Keratinocyte (primary cell): Measurements from ENCODE around the gene LRRC47. TPM values are rescaled to one million over a fixed set of nuclear protein-coding genes. Genes with fewer than 3 reads are reported as not detected.

ENCODE experiments used
- DNase-seq: peaks from one replicate; pipeline ENCODE4 v3.0.0-alpha.2; 2011; ENCODE audit warnings: low read depth, missing footprints, low spot score
- FAIRE-seq: peaks from 2 replicates; lab custom pipeline; 2011; peaks lifted over from hg19 to GRCh38; lab: Jason Lieb, UNC
- H2AFZ ChIP-seq: 2 replicates; pipeline ENCODE4 v1.6.0; 2012; ENCODE audit warnings: low read length, control low read depth, inconsistent platforms; ENCODE audit not compliant: control insufficient read depth
- H3K27ac ChIP-seq: 2 replicates; pipeline ENCODE4 v1.5.1; 2011; ENCODE audit warnings: low read length; ENCODE audit not compliant: control insufficient read depth, insufficient read depth
- H3K27me3 ChIP-seq: 3 replicates; pipeline ENCODE4 v1.6.0; 2011; ENCODE audit warnings: low read length; ENCODE audit not compliant: control insufficient read depth, insufficient read depth; ENCODE audit errors: extremely low read depth
- H3K36me3 ChIP-seq, 2 experiments: 2 replicates in 1 of 2; 3 replicates in 1 of 2; pipeline ENCODE4 v1.5.1; 2011; ENCODE audit warnings: low read length in 2 of 2, mild to moderate bottlenecking in 1 of 2; ENCODE audit not compliant: control insufficient read depth in 2 of 2, insufficient read depth in 2 of 2; ENCODE audit errors: extremely low read depth in 1 of 2
- H3K4me1 ChIP-seq: 3 replicates; pipeline ENCODE4 v1.5.1; 2011; ENCODE audit warnings: low read length; ENCODE audit not compliant: control insufficient read depth, insufficient read depth; ENCODE audit errors: extremely low read depth
- H3K4me2 ChIP-seq: 3 replicates; pipeline ENCODE4 v1.6.0; 2011; ENCODE audit warnings: low read depth, low read length; ENCODE audit not compliant: control insufficient read depth, insufficient read depth; ENCODE audit errors: extremely low read depth
- H3K4me3 ChIP-seq, 3 experiments: fragments of 200-600 bp in 1 of 3; sonication (generic) in 1 of 3; 2 replicates in 2 of 3; 3 replicates in 1 of 3; pipeline ENCODE4 v1.5.1; 2011 to 2016; ENCODE audit warnings: low read length in 3 of 3, mild to moderate bottlenecking in 3 of 3, control low read depth in 2 of 3, inconsistent platforms in 1 of 3, low read depth in 1 of 3, mixed read lengths in 1 of 3, mixed run types in 1 of 3, moderate library complexity in 1 of 3; ENCODE audit not compliant: control insufficient read depth in 2 of 3, insufficient read depth in 2 of 3; ENCODE audit errors: extremely low read depth in 1 of 3
- H3K79me2 ChIP-seq: 2 replicates; pipeline ENCODE4 v1.6.0; 2012; ENCODE audit warnings: low read length; ENCODE audit not compliant: control insufficient read depth, insufficient read depth
- H3K9ac ChIP-seq: 3 replicates; pipeline ENCODE4 v1.6.0; 2011; ENCODE audit warnings: low read length; ENCODE audit not compliant: control insufficient read depth, insufficient read depth; ENCODE audit errors: extremely low read depth
- H3K9me1 ChIP-seq: 3 replicates; pipeline ENCODE4 v1.6.0; 2011; ENCODE audit warnings: low read length; ENCODE audit not compliant: control insufficient read depth, insufficient read depth; ENCODE audit errors: extremely low read depth
- H3K9me3 ChIP-seq: 2 replicates; pipeline ENCODE4 v1.5.1; 2012; ENCODE audit warnings: low read depth, low read length; ENCODE audit not compliant: control insufficient read depth
- H4K20me1 ChIP-seq: 3 replicates; pipeline ENCODE4 v1.6.0; 2011; ENCODE audit warnings: low read length; ENCODE audit not compliant: control insufficient read depth, insufficient read depth; ENCODE audit errors: extremely low read depth
- EZH2 ChIP-seq: IDR thresholded peaks from one replicate; pipeline ENCODE4 v1.6.1; 2012; ENCODE audit warnings: inconsistent platforms, mild to moderate bottlenecking, low read length, moderate library complexity
- dilution Hi-C: fragments of 300-500 bp; cut with MboI; formaldehyde crosslinking; loops from one replicate; pipeline ENCODE4 v1.7.0; 2020; ENCODE audit warnings: low sequenced_read_pairs; ENCODE audit not compliant: extremely low pct_ligation_motif_present
- polyA plus RNA-seq, 5 experiments: library from polyadenylated mRNA; depleted of rRNA in 3 of 5; stranded (reverse) in 3 of 5; stranded (forward) in 1 of 5; unstranded in 1 of 5; fragments of >200 nt; gene quantifications; 1 replicate in 1 of 5; 2 replicates in 3 of 5; 3 replicates in 1 of 5; pipeline versions ENCODE4 v1.2.1 to v1.2.3, GENCODE V29; 2011 to 2012; ENCODE audit warnings: missing spikeins in 2 of 5, low read depth in 1 of 5, low replicate concordance in 1 of 5
- TF ChIP-seq, protein P1 (sequence below), 3 experiments: IDR thresholded peaks in 1 of 3; conservative IDR thresholded peaks in 1 of 3; optimal IDR thresholded peaks in 1 of 3; 2 replicates in 2 of 3; 3 replicates in 1 of 3; pipeline versions ENCODE3 to v1.5.1; 2011; ENCODE audit warnings: low read length in 3 of 3, mild to moderate bottlenecking in 3 of 3, moderate library complexity in 2 of 3, control low read depth in 1 of 3, inconsistent platforms in 1 of 3; ENCODE audit not compliant: insufficient read depth in 2 of 3; ENCODE audit errors: extremely low read depth in 1 of 3

LRRC47 gene
- polyA plus RNA-seq, 1 donor (not counting 4 experiments of a cell fraction or from before 2014, with no cell fraction given): 40.1 TPM

GRCh38 chr1:3787745-3788605, 8.3 kb downstream of the LRRC47 start:
- no peaks in the 10 kb centered on the region for H3K27me3 ChIP-seq
- no peak for TF ChIP-seq EZH2
- TF ChIP-seq, protein P1, sequence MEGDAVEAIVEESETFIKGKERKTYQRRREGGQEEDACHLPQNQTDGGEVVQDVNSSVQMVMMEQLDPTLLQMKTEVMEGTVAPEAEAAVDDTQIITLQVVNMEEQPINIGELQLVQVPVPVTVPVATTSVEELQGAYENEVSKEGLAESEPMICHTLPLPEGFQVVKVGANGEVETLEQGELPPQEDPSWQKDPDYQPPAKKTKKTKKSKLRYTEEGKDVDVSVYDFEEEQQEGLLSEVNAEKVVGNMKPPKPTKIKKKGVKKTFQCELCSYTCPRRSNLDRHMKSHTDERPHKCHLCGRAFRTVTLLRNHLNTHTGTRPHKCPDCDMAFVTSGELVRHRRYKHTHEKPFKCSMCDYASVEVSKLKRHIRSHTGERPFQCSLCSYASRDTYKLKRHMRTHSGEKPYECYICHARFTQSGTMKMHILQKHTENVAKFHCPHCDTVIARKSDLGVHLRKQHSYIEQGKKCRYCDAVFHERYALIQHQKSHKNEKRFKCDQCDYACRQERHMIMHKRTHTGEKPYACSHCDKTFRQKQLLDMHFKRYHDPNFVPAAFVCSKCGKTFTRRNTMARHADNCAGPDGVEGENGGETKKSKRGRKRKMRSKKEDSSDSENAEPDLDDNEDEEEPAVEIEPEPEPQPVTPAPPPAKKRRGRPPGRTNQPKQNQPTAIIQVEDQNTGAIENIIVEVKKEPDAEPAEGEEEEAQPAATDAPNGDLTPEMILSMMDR (optimal IDR thresholded peaks at IDR 0.05 in 1 of 3, IDR thresholded peaks at IDR 0.05 in 1 of 3, conservative IDR thresholded peaks at IDR 0.05 in 1 of 3; ENCODE audit: extremely low read depth in 1 of 3, insufficient read depth in 2 of 3, low read length in 3 of 3): no peak
- no peak overlapping the region for H3K9ac ChIP-seq
- no peaks in the 10 kb centered on the region for H3K9me3 ChIP-seq
- H2AFZ ChIP-seq: no peak overlapping the region
- H3K9me1 ChIP-seq: no peaks in the 10 kb centered on the region
- H4K20me1 ChIP-seq: peaks cover 9% of the 10 kb centered on the region
- peaks cover 59% of the 10 kb centered on the region for H3K79me2 ChIP-seq
- H3K4me2 ChIP-seq: no peak overlapping the region
- H3K27ac ChIP-seq: no peak overlapping the region
- DNase-seq: no peak
- H3K36me3 ChIP-seq: peaks cover 26 to 30% of the 10 kb centered on the region in 2 experiments
- FAIRE-seq: no peak
- dilution Hi-C loops: no loop called here
- H3K4me1 ChIP-seq: peaks cover 10% of the 10 kb centered on the region
- H3K4me3 ChIP-seq: no peak overlapping the region

GRCh38 chr1:3787349-3787715, 9.0 kb downstream of the LRRC47 start:
- dilution Hi-C loops: no loop called here
- Histone ChIP-seq H3K9ac (no peak overlapping the region), H3K79me2 (peaks cover 54% of the 10 kb centered on the region), H3K27ac (no peak overlapping the region), H3K4me3 (no peak overlapping the region), H3K4me1 (peaks cover 6% of the 10 kb centered on the region), H4K20me1 (peaks cover 9% of the 10 kb centered on the region), H3K4me2 (no peak overlapping the region), H2AFZ (no peak overlapping the region), H3K27me3 (no peaks in the 10 kb centered on the region), H3K9me3 (no peaks in the 10 kb centered on the region), H3K36me3 (peaks cover 27 to 35% of the 10 kb centered on the region in 2 experiments), H3K9me1 (no peaks in the 10 kb centered on the region)
- no peak for DNase-seq
- FAIRE-seq: no peak
- no peak for TF ChIP-seq EZH2
- TF ChIP-seq, protein P1 (optimal IDR thresholded peaks at IDR 0.05 in 1 of 3, IDR thresholded peaks at IDR 0.05 in 1 of 3, conservative IDR thresholded peaks at IDR 0.05 in 1 of 3; ENCODE audit: extremely low read depth in 1 of 3, insufficient read depth in 2 of 3, low read length in 3 of 3): no peak
